Measurements from ENCODE around the gene CARMIL1. TPM values are rescaled to one million over a fixed set of nuclear protein-coding genes. Genes with fewer than 3 reads are reported as not detected.

CARMIL1 gene
- total RNA-seq, 1 donor from 2014 or later = 8.4 TPM

GRCh38 chr6:25413207-25413905 lies 134.2 kb downstream of the CARMIL1 start:
- Histone ChIP-seq H3K9me3 (replicated peaks) (no peaks in the 10 kb centered on the region), H3K4me1 (peaks cover 48% of the 10 kb centered on the region), H3K27ac (replicated peaks) (no peak overlapping the region), H3K27me3 (ENCODE audit: low read depth) (no peaks in the 10 kb centered on the region), H3K4me3 (no peak overlapping the region), H3K36me3 (no peaks in the 10 kb centered on the region)
- TF ChIP-seq, protein P1, sequence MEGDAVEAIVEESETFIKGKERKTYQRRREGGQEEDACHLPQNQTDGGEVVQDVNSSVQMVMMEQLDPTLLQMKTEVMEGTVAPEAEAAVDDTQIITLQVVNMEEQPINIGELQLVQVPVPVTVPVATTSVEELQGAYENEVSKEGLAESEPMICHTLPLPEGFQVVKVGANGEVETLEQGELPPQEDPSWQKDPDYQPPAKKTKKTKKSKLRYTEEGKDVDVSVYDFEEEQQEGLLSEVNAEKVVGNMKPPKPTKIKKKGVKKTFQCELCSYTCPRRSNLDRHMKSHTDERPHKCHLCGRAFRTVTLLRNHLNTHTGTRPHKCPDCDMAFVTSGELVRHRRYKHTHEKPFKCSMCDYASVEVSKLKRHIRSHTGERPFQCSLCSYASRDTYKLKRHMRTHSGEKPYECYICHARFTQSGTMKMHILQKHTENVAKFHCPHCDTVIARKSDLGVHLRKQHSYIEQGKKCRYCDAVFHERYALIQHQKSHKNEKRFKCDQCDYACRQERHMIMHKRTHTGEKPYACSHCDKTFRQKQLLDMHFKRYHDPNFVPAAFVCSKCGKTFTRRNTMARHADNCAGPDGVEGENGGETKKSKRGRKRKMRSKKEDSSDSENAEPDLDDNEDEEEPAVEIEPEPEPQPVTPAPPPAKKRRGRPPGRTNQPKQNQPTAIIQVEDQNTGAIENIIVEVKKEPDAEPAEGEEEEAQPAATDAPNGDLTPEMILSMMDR (IDR thresholded peaks at IDR 0.05; ENCODE audit: borderline replicate concordance) = no peak
- no peak for DNase-seq
- intact Hi-C loops (cut with micrococcal nuclease) = no loop called here

DNA sequence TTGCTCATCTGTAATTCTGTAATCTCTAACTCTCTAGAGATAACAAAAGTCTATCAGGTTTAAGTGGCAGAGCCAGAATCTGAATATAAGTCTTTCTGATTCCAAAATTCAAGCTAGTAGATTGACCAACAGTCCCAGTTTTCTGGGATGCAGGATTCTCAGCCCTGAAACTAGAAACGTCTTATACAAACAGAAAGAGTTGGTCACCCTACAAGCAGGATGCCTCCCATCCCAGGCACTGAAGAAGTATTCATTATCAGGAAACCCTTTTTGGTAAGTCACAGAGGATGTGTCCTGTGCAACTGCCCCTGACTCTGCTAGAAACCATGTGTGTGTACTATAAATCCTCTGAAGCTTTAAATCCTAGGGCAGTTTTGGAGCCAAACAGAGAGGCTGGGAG lies 135.0 kb downstream of the CARMIL1 start:
- H3K27ac ChIP-seq (replicated peaks) = no peak overlapping the region
- TF ChIP-seq, protein P1 (IDR thresholded peaks at IDR 0.05; ENCODE audit: borderline replicate concordance) = no peak
- intact Hi-C loops (cut with micrococcal nuclease) = no loop called here
- no peaks in the 10 kb centered on the region for H3K9me3 ChIP-seq (replicated peaks)
- H3K27me3 ChIP-seq (ENCODE audit: low read depth) = no peaks in the 10 kb centered on the region
- no peak overlapping the region for H3K4me3 ChIP-seq
- no peak for DNase-seq
- no peaks in the 10 kb centered on the region for H3K36me3 ChIP-seq
- peaks cover 55% of the 10 kb centered on the region for H3K4me1 ChIP-seq

DNA sequence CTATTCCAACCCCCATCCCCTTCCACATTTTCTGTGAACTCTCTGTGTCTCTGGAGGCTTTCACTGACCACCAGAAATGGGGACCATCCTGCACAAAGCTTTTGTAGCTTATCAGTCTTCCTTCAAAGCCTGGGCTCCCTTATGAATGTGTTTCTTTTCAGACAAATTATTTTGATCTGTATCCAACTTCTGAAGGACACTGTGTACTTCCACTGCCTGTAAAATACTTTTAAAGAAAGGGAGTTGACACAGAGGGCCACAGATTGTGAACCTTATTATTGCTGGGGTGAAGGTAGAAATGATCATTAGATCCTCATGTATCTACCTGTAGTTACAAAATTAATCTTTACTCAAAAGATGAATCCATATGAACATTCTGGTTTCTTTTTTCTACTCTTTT lies 135.6 kb downstream of the CARMIL1 start:
- intact Hi-C loops (cut with micrococcal nuclease) = no loop called here

DNA sequence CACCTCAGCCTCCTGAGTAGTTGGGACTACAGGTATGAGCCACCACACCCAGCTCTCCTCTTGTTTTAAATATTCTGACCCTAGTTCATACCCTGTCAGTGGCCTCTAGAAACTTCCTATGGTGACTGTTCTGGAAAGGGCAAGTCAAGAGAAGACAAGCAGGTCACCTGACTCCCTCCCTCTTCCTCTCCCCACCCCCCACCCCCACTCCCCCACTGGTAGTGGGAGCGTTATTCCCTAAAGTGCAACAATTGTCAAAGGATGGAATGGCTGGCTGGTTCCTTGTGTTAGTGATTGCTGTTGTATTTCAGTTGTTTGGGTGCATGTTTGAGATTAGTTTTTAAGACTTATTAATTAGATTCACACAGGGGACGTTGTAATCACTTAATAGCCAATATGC lies 136.1 kb downstream of the CARMIL1 start:
- H3K4me3 ChIP-seq = no peak overlapping the region
- peaks cover 6% of the 10 kb centered on the region for H3K9me3 ChIP-seq (replicated peaks)
- H3K27ac ChIP-seq (replicated peaks) = peak overlapping the region; percentile 1
- DNase-seq = no peak
- H3K36me3 ChIP-seq = no peaks in the 10 kb centered on the region
- intact Hi-C loops (cut with micrococcal nuclease) = no loop called here
- H3K4me1 ChIP-seq = peaks cover 53% of the 10 kb centered on the region
- no peaks in the 10 kb centered on the region for H3K27me3 ChIP-seq (ENCODE audit: low read depth)
- TF ChIP-seq, protein P1 (IDR thresholded peaks at IDR 0.05; ENCODE audit: borderline replicate concordance) = no peak

More for the DNA sequence above, 135.6 kb downstream of the CARMIL1 start:
- Histone ChIP-seq H3K4me1 (peaks cover 55% of the 10 kb centered on the region), H3K9me3 (replicated peaks) (peaks cover 2% of the 10 kb centered on the region), H3K27me3 (ENCODE audit: low read depth) (no peaks in the 10 kb centered on the region), H3K4me3 (no peak overlapping the region), H3K36me3 (no peaks in the 10 kb centered on the region), H3K27ac (replicated peaks) (peak overlapping the region; percentile 1)
- TF ChIP-seq, protein P1 (IDR thresholded peaks at IDR 0.05; ENCODE audit: borderline replicate concordance) = no peak
- no peak for DNase-seq

GRCh38 chr6:25415701-25416100 lies 136.5 kb downstream of the CARMIL1 start:
- H3K27ac ChIP-seq (replicated peaks) = no peak overlapping the region
- H3K4me1 ChIP-seq = peaks cover 51% of the 10 kb centered on the region
- no peaks in the 10 kb centered on the region for H3K27me3 ChIP-seq (ENCODE audit: low read depth)
- H3K36me3 ChIP-seq = no peaks in the 10 kb centered on the region
- intact Hi-C loops (cut with micrococcal nuclease) = no loop called here
- peaks cover 6% of the 10 kb centered on the region for H3K9me3 ChIP-seq (replicated peaks)
- no peak for DNase-seq
- TF ChIP-seq, protein P1 (IDR thresholded peaks at IDR 0.05; ENCODE audit: borderline replicate concordance) = no peak
- H3K4me3 ChIP-seq = no peak overlapping the region

Data from left ventricle myocardium inferior (tissue), 1 donor.